H9 (cell line): Measurements from ENCODE around the gene PAQR4. TPM values are rescaled to one million over a fixed set of nuclear protein-coding genes. Genes with fewer than 3 reads are reported as not detected.

ENCODE experiments used
- DNase-seq: peaks from one replicate; pipeline ENCODE4 v3.0.0-alpha.2; 2017
- H2AFZ ChIP-seq: one replicate; pipeline ENCODE4 v1.6.1; 2013; ENCODE audit warnings: mild to moderate bottlenecking, low read length, control low read depth, moderate library complexity
- H2AK5ac ChIP-seq: 2 replicates; pipeline ENCODE4 v1.6.1; 2013; ENCODE audit warnings: low read length, control low read depth, mixed read lengths; ENCODE audit not compliant: insufficient read length
- H2BK120ac ChIP-seq: one replicate; pipeline ENCODE4 v1.6.1; 2013; ENCODE audit warnings: low read depth, mild to moderate bottlenecking, low read length, control low read depth, inconsistent platforms; ENCODE audit not compliant: poor library complexity, severe bottlenecking
- H2BK12ac ChIP-seq: 2 replicates; pipeline ENCODE4 v1.6.1; 2013; ENCODE audit warnings: low read length, control low read depth, mixed read lengths, low read depth; ENCODE audit not compliant: insufficient read length
- H2BK15ac ChIP-seq: 2 replicates; pipeline ENCODE4 v1.6.1; 2013; ENCODE audit warnings: low read depth, low read length, control low read depth
- H2BK20ac ChIP-seq: one replicate; pipeline ENCODE4 v1.6.1; 2013; ENCODE audit warnings: low read depth, mild to moderate bottlenecking, low read length, control low read depth, inconsistent platforms; ENCODE audit not compliant: poor library complexity, severe bottlenecking
- H2BK5ac ChIP-seq: 2 replicates; pipeline ENCODE4 v1.6.1; 2013; ENCODE audit warnings: low read length, control low read depth, mixed read lengths; ENCODE audit not compliant: insufficient read length
- H3K14ac ChIP-seq: 2 replicates; pipeline ENCODE4 v1.6.1; 2013; ENCODE audit warnings: low read length, control low read depth; ENCODE audit not compliant: insufficient read depth
- H3K18ac ChIP-seq: 2 replicates; pipeline ENCODE4 v1.6.1; 2013; ENCODE audit warnings: low read depth, mild to moderate bottlenecking, mixed read lengths, low read length, control low read depth; ENCODE audit not compliant: insufficient read length
- H3K23ac ChIP-seq: 2 replicates; pipeline ENCODE4 v1.6.1; 2013; ENCODE audit warnings: low read length, control low read depth, mixed read lengths, low read depth; ENCODE audit not compliant: insufficient read length
- H3K23me2 ChIP-seq: 2 replicates; pipeline ENCODE4 v1.6.1; 2013; ENCODE audit warnings: low read depth, mild to moderate bottlenecking, mixed read lengths, low read length, control low read depth; ENCODE audit not compliant: insufficient read length, poor library complexity, severe bottlenecking
- H3K27ac ChIP-seq: 2 replicates; pipeline ENCODE4 v1.5.1; 2013; ENCODE audit warnings: low read length, control low read depth, mixed read lengths, low read depth; ENCODE audit not compliant: insufficient read length
- H3K27me3 ChIP-seq: 2 replicates; pipeline ENCODE4 v1.6.1; 2013; ENCODE audit warnings: low read length, control low read depth, inconsistent platforms; ENCODE audit not compliant: insufficient read depth
- H3K4ac ChIP-seq: 2 replicates; pipeline ENCODE4 v1.6.1; 2013; ENCODE audit warnings: low read depth, mild to moderate bottlenecking, control low read depth, inconsistent platforms, low read length, moderate library complexity
- H3K4me1 ChIP-seq: 2 replicates; pipeline ENCODE4 v1.6.1; 2013; ENCODE audit warnings: low read length, control low read depth, inconsistent platforms; ENCODE audit not compliant: insufficient read depth
- H3K4me2 ChIP-seq: 2 replicates; pipeline ENCODE4 v1.6.1; 2013; ENCODE audit warnings: low read length, control low read depth, mixed read lengths; ENCODE audit not compliant: insufficient read length, insufficient read depth
- H3K56ac ChIP-seq: 2 replicates; pipeline ENCODE4 v1.6.1; 2013; ENCODE audit warnings: low read depth, mild to moderate bottlenecking, mixed read lengths, low read length, control low read depth; ENCODE audit not compliant: insufficient read length
- H3K79me1 ChIP-seq: 2 replicates; pipeline ENCODE4 v1.6.1; 2013; ENCODE audit warnings: low read depth, mild to moderate bottlenecking, moderate library complexity, low read length, control low read depth, inconsistent platforms; ENCODE audit not compliant: insufficient read depth, poor library complexity, severe bottlenecking
- H3K79me2 ChIP-seq: 2 replicates; pipeline ENCODE4 v1.6.1; 2013; ENCODE audit warnings: low read length, control low read depth, inconsistent platforms; ENCODE audit not compliant: insufficient read depth
- H3K9ac ChIP-seq: 2 replicates; pipeline ENCODE4 v1.6.1; 2013; ENCODE audit warnings: low read length, control low read depth, mixed read lengths; ENCODE audit not compliant: insufficient read length; ENCODE audit errors: extremely low read depth
- H3K9me3 ChIP-seq: one replicate; pipeline ENCODE4 v1.6.1; 2013; ENCODE audit warnings: low read depth, low read length, inconsistent platforms; ENCODE audit not compliant: control insufficient read depth
- H3T11ph ChIP-seq: one replicate; pipeline ENCODE4 v1.6.1; 2013; ENCODE audit warnings: mild to moderate bottlenecking, low read length, control low read depth, inconsistent platforms
- H4K20me1 ChIP-seq: one replicate; pipeline ENCODE4 v1.6.1; 2013; ENCODE audit not compliant: control insufficient read depth, insufficient read length, insufficient read depth
- H4K5ac ChIP-seq: 2 replicates; pipeline ENCODE4 v1.6.1; 2013; ENCODE audit warnings: low read depth, mild to moderate bottlenecking, mixed read lengths, low read length, control low read depth; ENCODE audit not compliant: insufficient read length
- H4K8ac ChIP-seq: replicated peaks from 2 replicates; pipeline ENCODE4 v1.6.1; 2013; ENCODE audit warnings: low read length, control low read depth, mixed read lengths, low read depth; ENCODE audit not compliant: insufficient read length
- H4K91ac ChIP-seq: 2 replicates; pipeline ENCODE4 v1.6.1; 2013; ENCODE audit warnings: low read depth, mild to moderate bottlenecking, moderate library complexity, mixed read lengths, low read length, control low read depth; ENCODE audit not compliant: insufficient read length
- H3K27ac Mint-ChIP-seq, 3 experiments: 2 replicates in 2 of 3; 3 replicates in 1 of 3; pipeline ENCODE4 v1.8.0; 2020 to 2021; ENCODE audit warnings: mixed read lengths in 3 of 3, mild to moderate bottlenecking in 1 of 3, moderate library complexity in 1 of 3
- H3K27me3 Mint-ChIP-seq: 2 replicates; pipeline ENCODE4 v1.8.0; 2021; ENCODE audit warnings: low read depth, mild to moderate bottlenecking, moderate library complexity, mixed read lengths
- H3K36me3 Mint-ChIP-seq, 3 experiments: 2 replicates in 2 of 3; 3 replicates in 1 of 3; pipeline ENCODE4 v1.8.0; 2020 to 2021; ENCODE audit warnings: low read depth in 3 of 3, mixed read lengths in 3 of 3; ENCODE audit not compliant: insufficient read depth in 1 of 3
- H3K4me1 Mint-ChIP-seq, 2 experiments: 2 replicates each; pipeline ENCODE4 v1.8.0; 2020; ENCODE audit warnings: mixed read lengths in 2 of 2
- H3K4me3 Mint-ChIP-seq, 2 experiments: 2 replicates in 1 of 2; 3 replicates in 1 of 2; pipeline ENCODE4 v1.8.0; 2020 to 2021; ENCODE audit warnings: mild to moderate bottlenecking in 2 of 2, mixed read lengths in 2 of 2, moderate library complexity in 1 of 2
- H3K9me3 Mint-ChIP-seq, 2 experiments: 2 replicates in 1 of 2; 3 replicates in 1 of 2; pipeline ENCODE4 v1.8.0; 2020; ENCODE audit warnings: mild to moderate bottlenecking in 2 of 2, mixed read lengths in 2 of 2, moderate library complexity in 1 of 2
- CTCF ChIP-seq: fragments of 200-600 bp; sonication (generic); conservative IDR thresholded peaks from 3 replicates; pipeline ENCODE4 v1.8.0; 2021; ENCODE audit warnings: antibody characterized with exemption, mild to moderate bottlenecking
- WGBS: extraction: QIAGEN DNeasy Blood & Tissue Kit; methylation state at CpG from one replicate; pipeline ENCODE4 v1.1.7; 2013; ENCODE audit warnings: missing lambda C conversion rate, low lambda C conversion rate, mixed read lengths; ENCODE audit not compliant: insufficient read length; ENCODE audit errors: extremely low coverage; 5-methylcytosine and 5-hydroxymethylcytosine counted together
- total RNA-seq: library from RNA; stranded (reverse); gene quantifications from 2 replicates; pipeline ENCODE4 v1.2.1, GENCODE V29; 2021

PAQR4 gene
- total RNA-seq, 1 experiment from 2014 or later, result 32.1 TPM

GRCh38 chr16:2991566-2992261, 22.6 kb downstream of the PAQR4 start:
- Mint-ChIP-seq H3K9me3 (no peaks in the 10 kb centered on the region), H3K27me3 (peaks cover 4% of the 10 kb centered on the region), H3K27ac (no peak overlapping the region), H3K4me3 (no peak overlapping the region), H3K36me3 (no peaks in the 10 kb centered on the region), H3K4me1 (peaks cover 11 to 54% of the 10 kb centered on the region in 2 experiments)
- Histone ChIP-seq H3K23me2 (no peaks in the 10 kb centered on the region), H3K79me2 (no peaks in the 10 kb centered on the region), H2BK15ac (no peak overlapping the region), H2BK120ac (no peak overlapping the region), H4K8ac (no peak overlapping the region), H4K5ac (no peak overlapping the region), H2AFZ (no peak overlapping the region), H3T11ph (no peak overlapping the region), H3K4me2 (no peak overlapping the region), H2BK5ac (no peak overlapping the region), H3K4ac (no peak overlapping the region), H2BK12ac (no peak overlapping the region), H3K56ac (no peak overlapping the region), H4K91ac (no peak overlapping the region), H3K27me3 (no peaks in the 10 kb centered on the region), H3K18ac (no peak overlapping the region), H3K14ac (no peak overlapping the region), H2BK20ac (no peak overlapping the region), H2AK5ac (no peak overlapping the region), H3K9ac (no peak overlapping the region), H3K4me1 (no peaks in the 10 kb centered on the region; the same call in 1 of the 2 replicates), H3K23ac (no peak overlapping the region), H4K20me1 (peaks cover 2% of the 10 kb centered on the region), H3K9me3 (no peaks in the 10 kb centered on the region), H3K27ac (no peak overlapping the region), H3K79me1 (no peaks in the 10 kb centered on the region)
- no peak for DNase-seq
- WGBS, result no CpG with 5 or more reads among the region's 12 CpGs
- no peak for TF ChIP-seq CTCF
